Lower lobe of right lung (tissue), 2 donors: ENCODE data around the gene RPS6KA1. TPM values are rescaled to one million over a fixed set of nuclear protein-coding genes. Genes with fewer than 3 reads are reported as not detected.

Experiments
- ATAC-seq, 2 donors: fragments of 200-7000 bp; cut with Tn5 transposase; one replicate each; pipeline ENCODE4 v1.9.1; 2020 to 2022; ENCODE audit warnings: mild to moderate bottlenecking in 2 of 2, moderate library complexity in 2 of 2
- DNase-seq: peaks from one replicate; pipeline ENCODE4 v3.0.0-alpha.2; 2020
- H3K27ac ChIP-seq: fragments of 200-600 bp; one replicate; pipeline ENCODE4 v1.8.0; 2022
- H3K27me3 ChIP-seq: fragments of 200-600 bp; one replicate; pipeline ENCODE4 v1.8.0; 2022; ENCODE audit warnings: low read depth
- H3K36me3 ChIP-seq: fragments of 200-600 bp; one replicate; pipeline ENCODE4 v1.8.0; 2022; ENCODE audit warnings: mild to moderate bottlenecking
- H3K4me1 ChIP-seq: fragments of 200-600 bp; one replicate; pipeline ENCODE4 v1.8.0; 2022
- H3K4me3 ChIP-seq: fragments of 200-600 bp; one replicate; pipeline ENCODE4 v1.8.0; 2022; ENCODE audit warnings: mild to moderate bottlenecking
- H3K9me3 ChIP-seq: fragments of 200-600 bp; one replicate; pipeline ENCODE4 v1.8.0; 2022
- CTCF ChIP-seq: fragments of 200-600 bp; IDR thresholded peaks from one replicate; pipeline ENCODE4 v1.8.0; 2022; ENCODE audit warnings: antibody characterized with exemption, mild to moderate bottlenecking
- intact Hi-C: fragments of 100-400 bp; cut with DNase I; formaldehyde crosslinking; loops from one replicate; pipeline ENCODE4 v1.11.0; 2022
- total RNA-seq: library from RNA; stranded (reverse); fragmentation: NEBNext Ultra II Directional; extraction: Animal tissue kit (Norgen Biotek cat#: 25700); gene quantifications from one replicate; pipeline ENCODE4 v1.2.1, GENCODE V29; 2021
- donor health status: DM: no; HTN: yes; CAD: no; lungs with severe emphysema.

RPS6KA1 gene
- total RNA-seq, 1 donor from 2014 or later, result 140 TPM

DNA sequence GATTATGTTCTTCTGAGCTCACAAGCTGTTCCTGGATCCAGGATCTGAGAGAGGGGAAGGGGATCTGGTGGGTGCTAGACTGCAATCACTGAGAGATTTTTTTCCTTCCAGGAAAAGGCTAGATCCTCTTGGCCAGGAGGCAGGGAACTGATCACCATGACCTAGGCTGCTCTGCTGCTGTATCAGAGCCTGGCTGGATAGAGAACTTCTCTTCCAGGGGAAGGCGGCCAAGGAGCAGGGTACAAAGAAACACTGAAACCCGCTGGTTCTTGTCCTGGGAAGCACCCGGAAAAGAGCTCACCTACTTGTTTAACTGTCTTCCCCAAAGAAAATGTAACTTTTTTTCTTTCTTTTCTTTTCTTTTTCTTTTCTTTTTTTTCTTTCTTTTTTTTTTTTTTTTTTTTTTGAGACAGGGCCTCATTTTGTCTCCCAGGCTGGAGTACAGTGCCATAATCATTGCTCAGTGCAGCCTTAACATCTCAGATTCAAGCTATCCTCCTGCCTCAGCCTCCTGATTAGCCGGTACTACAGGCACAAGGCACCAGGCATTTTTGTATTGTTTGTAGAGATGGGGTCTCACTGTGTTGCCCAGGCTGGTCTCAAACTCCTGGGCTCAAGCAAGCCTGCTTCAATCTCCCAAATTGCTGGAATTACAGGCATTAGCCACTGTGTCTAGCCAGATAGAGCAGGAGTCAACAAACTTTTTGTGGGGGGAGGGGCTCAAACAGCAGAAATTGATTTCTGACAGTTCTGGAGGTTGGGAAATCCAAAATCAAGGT is 12.4 kb upstream of the RPS6KA1 start:
- Histone ChIP-seq H3K4me3 (no peak overlapping the region), H3K4me1 (no peaks in the 10 kb centered on the region), H3K27me3 (no peaks in the 10 kb centered on the region), H3K27ac (no peak overlapping the region), H3K36me3 (no peaks in the 10 kb centered on the region), H3K9me3 (no peaks in the 10 kb centered on the region)
- no peak for DNase-seq
- no peak for TF ChIP-seq CTCF
- intact Hi-C loops, result no loop called here
- ATAC-seq, result no peak

GRCh38 chr1:26517766-26518049 is 11.9 kb upstream of the RPS6KA1 start:
- no peak for ATAC-seq
- intact Hi-C loops, result no loop called here
- TF ChIP-seq CTCF, result no peak

GRCh38 chr1:26518355-26518754 is 11.2 kb upstream of the RPS6KA1 start:
- no peak overlapping the region for H3K27ac ChIP-seq
- intact Hi-C loops, result no loop called here
- H3K27me3 ChIP-seq, result no peaks in the 10 kb centered on the region
- H3K4me1 ChIP-seq, result no peaks in the 10 kb centered on the region
- no peak overlapping the region for H3K4me3 ChIP-seq
- no peaks in the 10 kb centered on the region for H3K9me3 ChIP-seq
- ATAC-seq, result no peak
- H3K36me3 ChIP-seq, result no peaks in the 10 kb centered on the region
- DNase-seq, result no peak
- TF ChIP-seq CTCF, result no peak

More at GRCh38 chr1:26517766-26518049, 11.9 kb upstream of the RPS6KA1 start:
- Histone ChIP-seq H3K27me3 (no peaks in the 10 kb centered on the region), H3K4me3 (no peak overlapping the region), H3K9me3 (no peaks in the 10 kb centered on the region), H3K36me3 (no peaks in the 10 kb centered on the region), H3K4me1 (no peaks in the 10 kb centered on the region), H3K27ac (no peak overlapping the region)
- no peak for DNase-seq

- Histone ChIP-seq H3K4me1 (no peaks in the 10 kb centered on the region), H3K27ac (no peak overlapping the region), H3K36me3 (no peaks in the 10 kb centered on the region), H3K27me3 (no peaks in the 10 kb centered on the region), H3K4me3 (no peak overlapping the region), H3K9me3 (no peaks in the 10 kb centered on the region)
- ATAC-seq (no peak), DNase-seq (no peak)
- intact Hi-C loops, result no loop called here
- no peak for TF ChIP-seq CTCF
Observed at GRCh38 chr1:26520339-26520738, 9.2 kb upstream of the RPS6KA1 start.

DNA sequence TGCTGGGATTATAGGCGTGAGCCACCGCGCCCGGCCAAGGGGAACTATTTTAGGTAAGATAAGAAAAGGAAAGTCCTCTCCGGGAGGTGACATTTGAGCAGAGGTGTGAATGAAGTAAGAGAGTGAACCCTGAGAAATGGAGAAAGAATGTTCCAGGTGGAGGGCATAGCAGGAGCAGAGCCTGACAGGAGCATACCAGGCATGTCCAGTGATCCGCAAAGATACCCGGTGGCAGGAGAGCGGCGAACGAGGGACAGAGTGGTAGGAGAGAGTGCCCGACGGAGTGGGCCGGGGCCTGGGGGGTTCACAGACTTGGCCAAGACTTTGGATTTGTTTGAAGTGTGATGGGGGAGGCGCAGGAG is 7.9 kb upstream of the RPS6KA1 start:
- Histone ChIP-seq H3K27me3 (no peaks in the 10 kb centered on the region), H3K4me1 (no peaks in the 10 kb centered on the region), H3K27ac (no peak overlapping the region), H3K36me3 (no peaks in the 10 kb centered on the region), H3K4me3 (no peak overlapping the region), H3K9me3 (no peaks in the 10 kb centered on the region)
- no peak for ATAC-seq
- no peak for TF ChIP-seq CTCF
- DNase-seq, result no peak
- intact Hi-C loops, result no loop called here
